SK-N-SH (cell line): ENCODE results near the gene PRICKLE1. TPM values are rescaled to one million over a fixed set of nuclear protein-coding genes. Genes with fewer than 3 reads are reported as not detected.
"Not testable (repeated sequence)": the region's sequence is repeated elsewhere in the genome, so short reads cannot be mapped to it uniquely, and the experiment has no call there.

Experiments
- CTCF ChIA-PET: fragments of 300-600, 350-600 bp; formaldehyde crosslinking; extraction: SDS; loops from one replicate; lab custom pipeline; 2021; lab: Yijun Ruan, JAX
- POLR2A ChIA-PET: fragments of 350-600 bp; sonication (Branson Sonifier 250); formaldehyde crosslinking; extraction: SDS; loops from one replicate; lab custom pipeline; 2020; ENCODE audit warnings: antibody characterized with exemption, inconsistent platforms; lab: Yijun Ruan, JAX
- DNase-seq: peaks from one replicate; pipeline ENCODE4 v3.0.0; 2012
- H2AFZ ChIP-seq: fragments of 200-600 bp; sonication (generic); 2 replicates; pipeline ENCODE4 v1.8.1; 2016; ENCODE audit warnings: antibody characterized with exemption, mild to moderate bottlenecking, low read depth
- H3F3A ChIP-seq: fragments of 200-600 bp; sonication (generic); replicated peaks from 2 replicates; pipeline ENCODE3; 2016; ENCODE audit warnings: antibody characterized with exemption, mild to moderate bottlenecking; ENCODE audit not compliant: insufficient read depth
- H3K27ac ChIP-seq, 2 experiments: fragments of 200-500 bp in 1 of 2; fragments of 200-600 bp in 1 of 2; sonication (Bioruptor generic) in 1 of 2; sonication (generic), shearing (Covaris generic) in 1 of 2; 2 replicates each; pipeline versions ENCODE4 v1.5.1 to v1.6.1; 2014 to 2016; ENCODE audit warnings: low read depth in 2 of 2, inconsistent platforms in 1 of 2, low read length in 1 of 2, mild to moderate bottlenecking in 1 of 2, mixed read lengths in 1 of 2
- H3K27me3 ChIP-seq: fragments of 200-600 bp; sonication (generic), shearing (Covaris generic); 2 replicates; pipeline ENCODE4 v1.6.1; 2016; ENCODE audit warnings: mixed run types; ENCODE audit not compliant: insufficient read depth
- H3K36me3 ChIP-seq, 2 experiments: fragments of 200-500 bp in 1 of 2; fragments of 200-600 bp in 1 of 2; sonication (Bioruptor generic) in 1 of 2; sonication (generic) in 1 of 2; replicated peaks in 1 of 2; 2 replicates each; pipeline versions ENCODE3 to v1.5.1; 2014 to 2016; ENCODE audit warnings: low read length in 1 of 2, mild to moderate bottlenecking in 1 of 2; ENCODE audit not compliant: insufficient read depth in 2 of 2, control insufficient read depth in 1 of 2
- H3K4me1 ChIP-seq, 2 experiments: fragments of 200-500 bp in 1 of 2; fragments of 200-600 bp in 1 of 2; sonication (Bioruptor generic) in 1 of 2; sonication (generic), shearing (Covaris generic) in 1 of 2; 2 replicates each; pipeline versions ENCODE4 v1.5.1 to v1.6.1; 2014 to 2016; ENCODE audit warnings: low read depth in 1 of 2, low read length in 1 of 2, mixed run types in 1 of 2; ENCODE audit not compliant: insufficient read depth in 2 of 2, control insufficient read depth in 1 of 2
- H3K4me2 ChIP-seq: fragments of 200-600 bp; sonication (generic), shearing (Covaris generic); 2 replicates; pipeline ENCODE4 v1.6.1; 2017; ENCODE audit warnings: mixed run types
- H3K4me3 ChIP-seq, 2 experiments: fragments of 200-500 bp in 1 of 2; fragments of 200-600 bp in 1 of 2; sonication (Bioruptor generic) in 1 of 2; sonication (generic), shearing (Covaris generic) in 1 of 2; 2 replicates each; pipeline versions ENCODE4 v1.5.1 to v1.8.1; 2014 to 2016; ENCODE audit warnings: low read depth in 2 of 2, inconsistent platforms in 1 of 2, low read length in 1 of 2, mild to moderate bottlenecking in 1 of 2, mixed read lengths in 1 of 2, moderate library complexity in 1 of 2
- H3K79me2 ChIP-seq: fragments of 200-600 bp; sonication (generic); 2 replicates; pipeline ENCODE4 v1.8.1; 2017; ENCODE audit warnings: mild to moderate bottlenecking; ENCODE audit not compliant: insufficient read depth
- H3K9ac ChIP-seq: fragments of 200-600 bp; sonication (generic); 2 replicates; pipeline ENCODE4 v1.6.1; 2017; ENCODE audit warnings: mixed run types
- H3K9me2 ChIP-seq: fragments of 200-600 bp; sonication (generic); 2 replicates; pipeline ENCODE4 v1.6.1; 2017; ENCODE audit warnings: mixed run types
- H3K9me3 ChIP-seq: fragments of 200-600 bp; sonication (generic); 2 replicates; pipeline ENCODE4 v1.6.1; 2017; ENCODE audit warnings: mixed run types, mild to moderate bottlenecking, moderate library complexity
- H4K20me1 ChIP-seq: fragments of 200-600 bp; sonication (generic); 2 replicates; pipeline ENCODE4 v1.6.1; 2017; ENCODE audit warnings: mild to moderate bottlenecking, mixed run types; ENCODE audit not compliant: insufficient read depth
- EP300 ChIP-seq, 2 experiments: IDR thresholded peaks; 2 replicates each; pipeline versions ENCODE4 v1.4.0 to v1.6.1; 2012; ENCODE audit warnings: borderline replicate concordance in 1 of 2, low read depth in 1 of 2, low read length in 1 of 2
- EZH2phosphoT487 ChIP-seq: fragments of 200-600 bp; sonication (generic); IDR thresholded peaks from 2 replicates; pipeline ENCODE4 v1.6.1; 2017; ENCODE audit warnings: low read depth, mixed run types, mild to moderate bottlenecking, antibody characterized with exemption, moderate library complexity, borderline replicate concordance
- FOSL2 ChIP-seq: IDR thresholded peaks from 2 replicates; pipeline ENCODE4 v1.4.0; 2012; ENCODE audit warnings: low read depth, mild to moderate bottlenecking, moderate library complexity, borderline replicate concordance
- GABPA ChIP-seq: IDR thresholded peaks from 2 replicates; pipeline ENCODE4 v1.4.0; 2012; ENCODE audit warnings: low read depth, mild to moderate bottlenecking
- IRF3 ChIP-seq: fragments of 150-350 bp; IDR thresholded peaks from 2 replicates; pipeline ENCODE4 v1.6.1; 2016; ENCODE audit warnings: mild to moderate bottlenecking, low read depth, low read length
- JUND ChIP-seq: IDR thresholded peaks from 2 replicates; pipeline ENCODE4 v1.4.0; 2012
- MEF2A ChIP-seq: IDR thresholded peaks from 2 replicates; pipeline ENCODE4 v1.4.0; 2012; ENCODE audit warnings: low read depth, borderline replicate concordance
- MXI1 ChIP-seq: IDR thresholded peaks from 2 replicates; pipeline ENCODE4 v1.6.1; 2012; ENCODE audit warnings: mild to moderate bottlenecking, low read depth, low read length, improper control_type of control experiment
- NRF1 ChIP-seq: IDR thresholded peaks from 2 replicates; pipeline ENCODE4 v1.6.1; 2012; ENCODE audit warnings: low read depth, mild to moderate bottlenecking, low read length
- RAD21 ChIP-seq: IDR thresholded peaks from 2 replicates; pipeline ENCODE4 v1.6.1; 2012; ENCODE audit warnings: mild to moderate bottlenecking, low read length
- RFX5 ChIP-seq: IDR thresholded peaks from 2 replicates; pipeline ENCODE4 v1.6.1; 2012; ENCODE audit warnings: mild to moderate bottlenecking, improper control_type of control experiment, low read length
- USF1 ChIP-seq: IDR thresholded peaks from 2 replicates; pipeline ENCODE4 v1.4.0; 2012; ENCODE audit warnings: low read depth, borderline replicate concordance
- WGBS: methylation state at CpG from one replicate; pipeline ENCODE4 v1.1.6; 2017; ENCODE audit warnings: low lambda C conversion rate; 5-methylcytosine and 5-hydroxymethylcytosine counted together
- polyA plus RNA-seq, 3 experiments: library from polyadenylated mRNA; depleted of rRNA; stranded (reverse); fragments of >200 nt; gene quantifications; 2 replicates each; pipeline ENCODE4 v1.2.3, GENCODE V29; 2012

The PRICKLE1 gene
- polyA plus RNA-seq, 1 of the 3 experiments (the other 2 are of a cell fraction) = 1.2 TPM

- TF ChIP-seq RAD21 (no peak), IRF3 (no peak), FOSL2 (no peak), GABPA (no peak), EZH2phosphoT487 (no peak), NRF1 (no peak)
Observed at GRCh38 chr12:42541965-42542364, 47.6 kb downstream of the PRICKLE1 start (continued).

GRCh38 chr12:42541308-42541707 is 48.2 kb downstream of the PRICKLE1 start:
- H3K9me3 ChIP-seq, H4K20me1 ChIP-seq, H3K4me3 ChIP-seq, H3K36me3 ChIP-seq, H2AFZ ChIP-seq, H3F3A ChIP-seq, DNase-seq, H3K9me2 ChIP-seq, POLR2A ChIA-PET, H3K79me2 ChIP-seq, H3K4me2 ChIP-seq, H3K4me1 ChIP-seq, H3K27ac ChIP-seq, H3K9ac ChIP-seq, H3K27me3 ChIP-seq: not testable (repeated sequence)
- CTCF ChIA-PET = interaction anchor here (1.0 to 2.7 kb wide), 2 partner anchors 15 to 59 kb away, joined by 3 to 10 read pairs; no protein-coding TSS in a partner anchor
- 14% methylated on average over 2 of the region's 2 CpGs for WGBS

GRCh38 chr12:42539696-42540095 is 49.9 kb downstream of the PRICKLE1 start:
- CTCF ChIA-PET = interaction anchor here (0.6 to 2.7 kb wide), 3 partner anchors 26 to 1096 kb away, joined by 4 to 10 read pairs (median 4); no protein-coding TSS in a partner anchor

More at GRCh38 chr12:42539696-42540095, 49.9 kb downstream of the PRICKLE1 start:
- WGBS = 58% methylated on average over 1 of the region's 1 CpG
- no peak for TF ChIP-seq MEF2A
- TF ChIP-seq FOSL2 = no peak
- no peak for TF ChIP-seq JUND
- TF ChIP-seq EP300 (IDR thresholded peaks at IDR 0.05; ENCODE audit: borderline replicate concordance in 1 of 2, low read depth in 1 of 2, low read length in 1 of 2) = no peak
- TF ChIP-seq USF1 = no peak
- TF ChIP-seq MXI1 = no peak
- no peak for TF ChIP-seq NRF1
- no peak for TF ChIP-seq RFX5
- TF ChIP-seq, all 33 proteins: peak for 0
- no peaks in the 10 kb centered on the region for H3K27me3 ChIP-seq
- no peaks in the 10 kb centered on the region for H3K36me3 ChIP-seq
- no peaks in the 10 kb centered on the region for H3F3A ChIP-seq
- no peak overlapping the region for H3K27ac ChIP-seq
- H3K9me2 ChIP-seq = no peaks in the 10 kb centered on the region
- POLR2A ChIA-PET = no interaction called here
- DNase-seq = no peak
- H3K4me2 ChIP-seq = no peak overlapping the region
- H3K9me3 ChIP-seq = no peaks in the 10 kb centered on the region
- H3K79me2 ChIP-seq = no peaks in the 10 kb centered on the region
- H3K4me3 ChIP-seq = no peak overlapping the region
- no peaks in the 10 kb centered on the region for H4K20me1 ChIP-seq
- no peak overlapping the region for H2AFZ ChIP-seq
- no peaks in the 10 kb centered on the region; a peak in 2 of 4 replicates for H3K4me1 ChIP-seq
- no peak overlapping the region for H3K9ac ChIP-seq
